ENCODE data around the gene MED8. TPM values are rescaled to one million over a fixed set of nuclear protein-coding genes. Genes with fewer than 3 reads are reported as not detected.

MED8 gene
- total and polyA plus RNA-seq, 9 of the 15 experiments (the other 6 are each of a cell fraction or from before 2014, with no cell fraction given), result 23.0 to 120 (median 56.4) TPM

DNA sequence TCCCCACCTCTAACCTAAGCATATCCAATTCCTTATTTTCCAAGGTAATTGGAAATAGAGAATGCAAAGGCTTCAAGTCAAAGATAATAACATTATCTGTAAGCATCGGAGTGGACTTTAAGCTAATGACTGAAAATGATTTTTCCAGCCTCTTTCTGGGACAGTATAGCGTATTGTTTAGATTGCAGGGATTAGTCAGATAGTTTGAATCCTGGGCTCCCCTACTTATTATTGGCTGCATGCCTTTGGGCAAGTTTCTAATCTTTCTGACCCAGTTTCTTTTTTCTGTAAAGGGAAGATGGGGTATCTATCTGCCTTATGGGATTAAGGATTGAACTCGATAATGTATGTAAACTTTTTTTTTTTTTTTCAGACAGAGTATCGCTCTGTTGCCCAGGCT lies 32.3 kb downstream of the MED8 start (continued):
- TF ChIP-seq, protein P1, sequence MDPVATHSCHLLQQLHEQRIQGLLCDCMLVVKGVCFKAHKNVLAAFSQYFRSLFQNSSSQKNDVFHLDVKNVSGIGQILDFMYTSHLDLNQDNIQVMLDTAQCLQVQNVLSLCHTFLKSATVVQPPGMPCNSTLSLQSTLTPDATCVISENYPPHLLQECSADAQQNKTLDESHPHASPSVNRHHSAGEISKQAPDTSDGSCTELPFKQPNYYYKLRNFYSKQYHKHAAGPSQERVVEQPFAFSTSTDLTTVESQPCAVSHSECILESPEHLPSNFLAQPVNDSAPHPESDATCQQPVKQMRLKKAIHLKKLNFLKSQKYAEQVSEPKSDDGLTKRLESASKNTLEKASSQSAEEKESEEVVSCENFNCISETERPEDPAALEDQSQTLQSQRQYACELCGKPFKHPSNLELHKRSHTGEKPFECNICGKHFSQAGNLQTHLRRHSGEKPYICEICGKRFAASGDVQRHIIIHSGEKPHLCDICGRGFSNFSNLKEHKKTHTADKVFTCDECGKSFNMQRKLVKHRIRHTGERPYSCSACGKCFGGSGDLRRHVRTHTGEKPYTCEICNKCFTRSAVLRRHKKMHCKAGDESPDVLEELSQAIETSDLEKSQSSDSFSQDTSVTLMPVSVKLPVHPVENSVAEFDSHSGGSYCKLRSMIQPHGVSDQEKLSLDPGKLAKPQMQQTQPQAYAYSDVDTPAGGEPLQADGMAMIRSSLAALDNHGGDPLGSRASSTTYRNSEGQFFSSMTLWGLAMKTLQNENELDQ (CRISPR knock-in tag; IDR thresholded peaks at IDR 0.05; ENCODE audit: borderline replicate concordance), result no peak
- TF ChIP-seq PTRF (tag; IDR thresholded peaks at IDR 0.05) (no peak), GTF2A2 (tag; IDR thresholded peaks at IDR 0.05) (no peak), PATZ1 (CRISPR knock-in tag; IDR thresholded peaks at IDR 0.05; ENCODE audit: borderline replicate concordance) (no peak), TRIM28 (IDR thresholded peaks at IDR 0.05) (no peak), SMARCA5 (IDR thresholded peaks at IDR 0.05) (no peak), ZNF146 (CRISPR knock-in tag; IDR thresholded peaks at IDR 0.05; ENCODE audit: unreplicated experiment) (no peak), TSC22D4 (tag; IDR thresholded peaks at IDR 0.05) (no peak)
- TF ChIP-seq, protein P2, sequence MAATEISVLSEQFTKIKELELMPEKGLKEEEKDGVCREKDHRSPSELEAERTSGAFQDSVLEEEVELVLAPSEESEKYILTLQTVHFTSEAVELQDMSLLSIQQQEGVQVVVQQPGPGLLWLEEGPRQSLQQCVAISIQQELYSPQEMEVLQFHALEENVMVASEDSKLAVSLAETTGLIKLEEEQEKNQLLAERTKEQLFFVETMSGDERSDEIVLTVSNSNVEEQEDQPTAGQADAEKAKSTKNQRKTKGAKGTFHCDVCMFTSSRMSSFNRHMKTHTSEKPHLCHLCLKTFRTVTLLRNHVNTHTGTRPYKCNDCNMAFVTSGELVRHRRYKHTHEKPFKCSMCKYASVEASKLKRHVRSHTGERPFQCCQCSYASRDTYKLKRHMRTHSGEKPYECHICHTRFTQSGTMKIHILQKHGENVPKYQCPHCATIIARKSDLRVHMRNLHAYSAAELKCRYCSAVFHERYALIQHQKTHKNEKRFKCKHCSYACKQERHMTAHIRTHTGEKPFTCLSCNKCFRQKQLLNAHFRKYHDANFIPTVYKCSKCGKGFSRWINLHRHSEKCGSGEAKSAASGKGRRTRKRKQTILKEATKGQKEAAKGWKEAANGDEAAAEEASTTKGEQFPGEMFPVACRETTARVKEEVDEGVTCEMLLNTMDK (IDR thresholded peaks at IDR 0.05; ENCODE audit: borderline replicate concordance, insufficient read depth, low read depth, low read length, poor library complexity, severe bottlenecking), result no peak
